HG03064 (cell line): ENCODE measurements around the gene ZNF565.
"Not testable (repeated sequence)": the region's sequence is repeated elsewhere in the genome, so short reads cannot be mapped to it uniquely, and the experiment has no call there.

Experiments
- ATAC-seq: cut with Tn5 transposase; IDR thresholded peaks from one replicate; pipeline ENCODE4 v1.9.1; 2021; ENCODE audit warnings: low read depth; ENCODE audit not compliant: unreplicated experiment

The ZNF565 gene

DNA sequence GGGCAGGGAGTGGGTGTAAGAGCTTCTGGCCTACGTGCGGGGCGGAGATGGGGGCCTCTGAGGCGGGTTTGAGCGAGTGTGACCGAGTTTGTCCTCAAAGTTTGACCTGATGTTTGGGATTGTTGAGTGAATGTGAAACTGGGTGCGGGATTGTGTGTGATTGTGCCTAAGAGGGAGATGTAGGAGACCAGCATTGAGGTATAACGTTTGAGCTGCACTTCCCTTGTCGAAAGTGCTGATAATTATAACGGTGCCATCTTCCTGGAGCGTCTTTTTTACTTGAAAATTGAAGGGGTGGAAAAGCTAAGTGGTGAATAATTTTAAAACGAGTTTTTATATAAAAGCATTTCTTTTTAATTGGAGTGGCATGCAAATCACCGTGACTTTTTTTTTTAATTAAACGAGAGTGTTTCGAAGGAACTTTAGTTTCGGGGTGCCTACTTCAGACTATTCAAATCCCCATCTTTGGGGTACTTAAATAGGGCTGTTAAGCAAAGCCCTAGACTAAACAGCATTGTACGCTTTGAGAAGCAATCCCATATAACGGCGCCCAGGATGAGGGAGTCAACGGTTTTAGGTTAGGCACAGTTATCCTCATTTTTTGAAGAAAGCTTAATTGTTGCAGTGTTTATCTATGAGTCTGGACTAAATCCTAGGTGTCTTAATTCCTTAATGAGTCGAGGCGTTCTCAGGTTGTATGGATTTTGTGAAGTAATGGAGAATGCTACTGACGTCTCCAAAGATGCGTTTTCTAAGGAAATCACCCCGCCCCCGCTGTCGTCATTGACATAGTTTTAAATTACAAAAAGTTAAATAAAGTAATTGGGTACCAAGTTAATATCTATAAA lies 1.0 kb upstream of the ZNF565 start:
- peak; percentile 12 for ATAC-seq

DNA sequence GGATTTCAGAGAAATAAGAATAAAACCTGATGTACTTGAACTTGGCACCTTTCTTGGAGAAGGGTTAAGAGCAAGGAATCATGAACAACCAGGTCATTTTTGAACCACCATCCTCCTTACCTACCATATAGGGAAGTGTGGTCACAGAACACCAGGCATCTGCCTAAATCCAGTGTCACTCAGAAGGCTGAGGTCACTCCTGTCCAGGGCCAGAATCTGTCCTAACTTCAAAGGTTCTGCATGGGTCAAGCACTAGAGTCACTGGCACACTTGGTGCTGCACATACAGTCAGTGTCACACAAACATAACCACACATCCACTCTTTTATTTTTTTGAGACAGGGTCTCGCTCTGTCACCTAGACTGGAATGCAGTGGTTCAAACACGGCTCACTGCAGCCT lies 1.6 kb downstream of the ZNF565 start:
- ATAC-seq: no peak

DNA sequence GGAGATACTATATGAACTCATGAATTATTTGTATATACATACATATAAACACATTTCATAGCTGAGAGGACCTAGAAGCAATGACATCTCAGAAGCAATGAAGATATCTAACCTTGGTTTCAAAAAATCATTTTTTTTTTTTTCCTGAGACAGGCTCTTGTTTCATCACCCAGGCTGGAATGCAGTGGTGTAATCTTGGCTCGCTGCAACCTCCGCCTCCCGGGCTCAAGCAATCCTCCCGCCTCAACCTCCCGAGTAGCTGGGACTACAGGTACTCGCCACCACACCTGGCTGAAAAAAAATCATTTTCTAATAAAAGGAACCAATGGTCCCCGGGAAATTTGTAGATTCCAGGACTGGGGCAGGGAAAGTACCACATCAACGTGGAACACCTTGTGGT lies 4.0 kb downstream of the ZNF565 start:
- ATAC-seq: no peak

GRCh38 chr19:36209372-36209771 lies 5.1 kb downstream of the ZNF565 start:
- no peak for ATAC-seq

DNA sequence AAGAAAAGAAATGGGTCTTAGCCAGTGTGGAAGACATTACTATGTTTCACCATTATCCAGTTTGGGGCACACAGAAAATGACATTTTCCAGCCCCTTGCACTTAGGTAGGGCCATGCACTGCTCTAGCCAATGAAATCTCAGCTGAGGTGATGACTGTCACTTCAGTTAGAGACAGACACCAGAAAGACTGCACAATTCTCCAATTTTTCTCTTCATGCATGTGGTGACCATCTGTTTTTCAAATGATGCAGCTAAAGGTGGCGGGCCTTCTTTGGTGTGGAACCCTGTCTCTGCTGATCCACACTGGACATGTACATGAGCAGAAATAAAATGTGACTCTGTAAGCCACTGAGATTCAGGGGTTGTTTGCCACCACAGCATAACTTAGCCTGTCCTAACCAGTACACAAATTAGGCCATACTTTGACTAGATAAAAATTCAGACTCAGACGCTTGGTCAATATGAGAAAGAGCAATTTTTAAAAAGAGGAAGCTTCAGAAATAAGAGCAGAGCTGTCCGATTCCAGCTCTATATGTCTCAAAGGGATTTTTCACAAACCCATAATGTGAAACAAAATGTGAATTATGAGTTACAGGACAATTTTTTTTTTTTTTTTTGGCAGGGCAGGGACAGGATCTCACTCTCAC lies 6.7 kb downstream of the ZNF565 start:
- ATAC-seq: no peak

GRCh38 chr19:36203293-36203692 lies 11.2 kb downstream of the ZNF565 start:
- no peak for ATAC-seq

GRCh38 chr19:36201684-36202083 lies 12.8 kb downstream of the ZNF565 start:
- no peak for ATAC-seq

DNA sequence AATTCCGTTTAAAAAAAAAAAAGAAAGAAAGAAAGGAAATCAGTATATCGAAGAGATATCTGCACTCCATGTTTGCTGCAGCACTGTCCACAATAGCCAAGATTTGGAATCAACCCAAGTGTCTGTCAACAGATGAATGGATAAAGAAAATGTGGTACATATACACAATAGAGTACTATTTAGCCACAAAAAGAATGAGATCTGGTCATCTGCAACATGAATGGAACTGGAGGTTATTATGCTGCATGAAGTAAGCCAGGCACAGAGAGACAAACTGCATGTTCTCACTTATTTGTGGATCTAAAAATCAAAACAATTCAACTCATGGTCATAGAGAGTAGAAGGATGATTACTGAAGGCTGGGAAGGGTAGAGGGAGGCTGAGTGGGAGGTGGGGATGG lies 16.3 kb downstream of the ZNF565 start:
- no peak for ATAC-seq

DNA sequence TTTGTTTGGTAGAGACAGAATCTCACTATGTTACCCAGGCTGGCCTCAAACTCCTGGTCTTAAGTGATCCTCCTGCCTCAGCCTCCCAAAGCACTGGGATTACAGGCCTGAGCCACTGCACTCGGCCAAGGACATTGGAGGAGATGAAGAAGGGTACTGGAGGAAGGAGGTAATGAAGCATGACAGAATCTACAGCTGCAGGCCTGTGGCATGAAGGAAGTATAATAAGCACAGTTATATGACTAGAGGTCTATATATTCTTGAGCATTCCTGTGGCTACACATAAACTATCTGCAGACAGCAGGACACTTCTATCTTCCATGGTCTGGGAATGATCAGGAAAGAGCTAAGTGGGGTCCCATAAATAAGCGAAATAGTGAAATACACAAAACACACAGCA lies 18.2 kb downstream of the ZNF565 start:
- ATAC-seq: no peak

GRCh38 chr19:36186722-36187121 lies 27.7 kb downstream of the ZNF565 start:
- not testable (repeated sequence) for ATAC-seq

DNA sequence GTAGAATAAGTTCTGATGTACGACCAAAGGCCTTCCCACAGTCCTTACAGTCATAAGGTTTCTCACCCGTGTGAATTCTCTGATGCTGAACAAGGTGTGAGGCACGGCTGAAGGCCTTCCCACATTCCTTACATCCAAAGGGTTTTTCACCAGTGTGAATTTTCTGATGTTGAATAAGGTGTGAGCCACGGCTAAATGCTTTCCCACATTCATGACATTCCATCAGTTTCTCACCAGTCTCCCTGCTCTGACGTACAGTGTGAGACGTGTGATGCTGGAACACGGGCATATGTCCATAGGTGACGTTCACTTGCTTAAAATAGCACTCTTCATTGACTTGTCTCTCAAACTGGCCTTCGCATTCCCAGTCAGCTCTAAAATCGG lies 31.2 kb downstream of the ZNF565 start:
- ATAC-seq: no peak

- no peak for ATAC-seq
These were observed 31.7 kb downstream of the ZNF565 start for GRCh38 chr19:36182612-36183244.

DNA sequence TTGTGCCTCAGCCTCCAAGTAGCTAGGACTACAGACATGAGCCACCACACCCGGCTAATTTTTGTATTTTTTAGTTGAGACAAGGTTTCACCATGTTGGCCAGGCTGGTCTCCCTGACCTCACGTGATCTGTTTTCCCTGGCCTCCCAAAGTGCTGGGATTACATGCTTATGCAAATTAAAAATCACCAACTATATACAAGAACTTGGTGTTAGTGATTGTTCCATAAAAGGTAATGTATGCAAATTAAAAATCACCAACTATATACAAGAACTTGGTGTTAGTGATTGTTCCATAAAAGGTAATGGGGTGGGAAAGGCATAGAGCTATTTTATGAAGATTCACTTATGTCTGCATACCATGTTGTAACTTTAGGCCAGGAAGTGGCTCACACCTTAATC lies 35.4 kb downstream of the ZNF565 start:
- ATAC-seq: not testable (repeated sequence)

DNA sequence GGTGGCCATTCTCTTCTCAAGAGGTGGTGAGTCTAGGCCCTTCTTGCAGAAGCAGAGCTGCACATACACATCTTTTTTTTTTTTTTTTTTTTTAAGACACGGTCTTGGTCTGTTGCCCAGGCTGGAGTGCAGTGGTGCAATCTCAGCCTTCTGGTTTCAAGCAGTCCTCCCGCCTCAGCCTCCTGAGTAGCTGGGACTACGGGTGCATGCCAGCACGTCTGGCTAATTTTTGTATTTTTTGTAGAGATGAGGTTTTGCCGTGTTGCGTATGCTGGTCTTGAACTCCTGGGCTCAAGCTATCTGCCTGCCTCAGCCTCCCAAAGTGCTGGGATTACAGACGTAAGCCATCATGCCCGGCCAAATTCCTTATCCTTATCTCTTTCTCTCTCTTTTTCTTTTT lies 40.6 kb downstream of the ZNF565 start:
- not testable (repeated sequence) for ATAC-seq

DNA sequence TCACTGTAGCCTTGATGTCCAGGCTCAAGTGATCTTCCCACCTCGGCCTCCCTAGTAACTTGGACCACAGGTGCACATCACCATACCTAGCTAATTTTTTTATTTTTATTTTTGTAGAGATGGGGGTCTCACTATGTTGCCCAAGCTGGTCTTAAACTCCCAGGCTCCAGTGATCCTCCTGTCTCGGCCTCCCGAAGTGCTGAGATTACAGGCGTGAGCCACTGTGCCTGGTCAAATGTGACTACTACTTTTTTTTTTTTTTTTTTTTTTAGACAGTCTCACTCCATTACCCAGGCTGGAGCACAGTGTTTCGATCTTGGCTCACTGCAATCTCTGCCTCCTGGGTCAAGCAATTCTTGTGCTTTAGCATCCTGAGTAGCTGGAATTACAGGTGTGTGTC lies 41.6 kb downstream of the ZNF565 start:
- no peak for ATAC-seq

- no peak for ATAC-seq
These were observed 45.2 kb downstream of the ZNF565 start for GRCh38 chr19:36169084-36169760.

DNA sequence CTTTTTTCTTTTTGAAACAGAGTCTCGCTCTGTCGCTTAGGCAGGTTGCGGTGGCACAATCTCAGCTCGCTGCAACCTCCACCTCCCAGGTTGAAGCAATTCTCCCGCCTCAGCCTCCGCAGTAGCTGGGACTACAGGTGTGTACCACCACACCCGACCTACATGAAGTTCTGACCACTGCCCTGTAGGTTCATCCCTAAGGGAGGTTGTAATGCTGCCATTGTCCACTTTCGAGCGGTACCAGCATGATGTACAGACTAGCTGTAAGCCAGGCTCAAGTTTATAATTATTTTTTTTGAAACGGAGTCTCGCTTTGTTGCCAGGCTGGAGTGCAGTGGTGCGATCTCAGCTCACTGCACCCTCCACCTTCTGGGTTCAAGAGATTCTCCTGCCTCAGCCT lies 50.7 kb downstream of the ZNF565 start:
- ATAC-seq: no peak

- ATAC-seq: no peak
These were observed 53.5 kb downstream of the ZNF565 start for GRCh38 chr19:36160821-36161596.

- ATAC-seq: no peak
These were observed 61.3 kb downstream of the ZNF565 start for GRCh38 chr19:36153126-36153525.

DNA sequence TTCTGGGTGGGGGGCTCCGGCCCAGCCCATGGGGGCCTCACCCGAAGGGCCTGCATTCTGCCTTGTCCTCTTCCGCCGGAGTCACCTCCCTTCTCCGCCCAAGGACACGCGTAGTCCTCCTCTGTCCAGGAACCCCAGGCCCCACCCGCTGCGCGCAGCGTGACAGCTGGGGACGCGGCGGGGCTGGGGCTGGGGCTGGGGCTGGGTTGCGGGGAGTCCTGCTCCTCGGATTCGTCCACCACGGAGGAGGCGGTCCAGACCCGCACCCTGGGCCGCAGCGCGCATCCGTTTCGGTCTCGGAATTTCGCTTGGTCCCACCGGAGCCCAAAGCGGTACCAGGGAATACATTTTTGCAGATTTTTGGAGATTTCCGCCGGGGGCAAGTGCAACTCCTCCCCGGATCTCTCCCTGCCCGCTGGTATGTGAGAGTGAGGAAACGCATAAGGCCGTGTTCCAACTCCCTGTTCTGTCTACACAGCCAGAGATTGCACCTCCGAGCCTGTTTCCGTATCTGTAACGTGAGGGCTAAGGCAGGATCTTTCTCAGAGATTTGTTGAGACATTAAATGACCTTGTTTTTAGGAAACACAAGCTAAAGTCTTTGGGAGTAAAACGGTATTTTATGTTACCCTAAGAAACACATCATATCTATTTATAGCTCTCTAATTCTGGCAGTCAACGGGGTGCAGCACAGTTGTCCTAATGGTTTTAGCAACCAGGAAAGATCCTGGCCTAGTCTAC lies 61.9 kb downstream of the ZNF565 start, which contains the start of gene COX7A1:
Gene COX7A1, minus strand, starts transcription at position 96 of the 740 bp plus-strand sequence. Its CDS starts 40 bp downstream, at position 56.
- no peak for ATAC-seq
